Measurements from ENCODE around the gene PIK3C3.
A peak's percentile ranks its signal among the peaks of the same experiment; 100 is the strongest.
"Not testable (repeated sequence)": the region's sequence is repeated elsewhere in the genome, so short reads cannot be mapped to it uniquely, and the experiment has no call there.

PIK3C3 gene

GRCh38 chr18:41965634-41966255, 10.7 kb downstream of the PIK3C3 start:
- DNase-seq = peak in 6 of 56 donors; percentile 7 to 28 (median 12)

DNA sequence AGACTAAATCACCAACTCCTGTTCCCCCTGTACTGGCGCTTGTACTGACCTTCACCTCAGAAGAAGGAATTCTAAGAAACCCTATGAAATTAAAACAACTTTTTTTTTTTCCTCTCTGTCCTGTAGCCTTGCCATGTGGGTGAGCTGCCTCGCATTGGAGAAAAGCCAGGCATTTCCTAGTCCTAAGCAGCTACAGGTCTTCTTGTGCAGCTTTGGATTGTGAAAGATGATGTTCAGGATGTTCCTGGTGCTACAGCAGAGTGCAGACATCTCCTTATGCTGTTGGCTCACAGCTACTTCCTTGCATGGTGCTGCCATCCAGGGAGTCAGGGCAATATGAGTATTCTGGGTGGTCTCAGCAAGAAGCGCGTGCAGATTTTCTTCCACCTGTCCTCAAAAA, 11.9 kb downstream of the PIK3C3 start:
- DNase-seq = peak in 3 of 56 donors; percentile 1 to 7 (median 2)

DNA sequence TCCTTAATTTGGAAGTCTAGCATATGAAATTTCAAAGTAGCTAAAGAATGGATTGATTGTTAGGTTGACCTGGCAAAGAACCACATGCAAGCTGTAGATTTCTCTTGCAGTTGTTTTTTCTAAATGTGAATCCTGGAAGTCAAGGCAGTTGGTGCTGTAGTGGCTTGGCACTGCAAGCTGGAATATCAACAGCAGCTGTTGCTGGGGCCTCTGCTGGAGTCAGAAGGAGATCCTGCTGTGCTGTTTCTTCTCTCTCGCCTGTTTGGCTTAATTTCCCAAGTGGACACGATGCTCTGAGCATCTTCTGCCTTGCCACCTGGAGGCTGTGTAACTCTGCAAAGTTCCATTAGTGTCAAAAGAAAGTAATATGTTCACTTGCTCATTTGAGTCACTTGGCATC, 12.6 kb downstream of the PIK3C3 start:
- peak in 16 of 56 donors; percentile 1 to 30 (median 10) for DNase-seq

GRCh38 chr18:41969881-41970280, 14.8 kb downstream of the PIK3C3 start:
- no peak for DNase-seq

DNA sequence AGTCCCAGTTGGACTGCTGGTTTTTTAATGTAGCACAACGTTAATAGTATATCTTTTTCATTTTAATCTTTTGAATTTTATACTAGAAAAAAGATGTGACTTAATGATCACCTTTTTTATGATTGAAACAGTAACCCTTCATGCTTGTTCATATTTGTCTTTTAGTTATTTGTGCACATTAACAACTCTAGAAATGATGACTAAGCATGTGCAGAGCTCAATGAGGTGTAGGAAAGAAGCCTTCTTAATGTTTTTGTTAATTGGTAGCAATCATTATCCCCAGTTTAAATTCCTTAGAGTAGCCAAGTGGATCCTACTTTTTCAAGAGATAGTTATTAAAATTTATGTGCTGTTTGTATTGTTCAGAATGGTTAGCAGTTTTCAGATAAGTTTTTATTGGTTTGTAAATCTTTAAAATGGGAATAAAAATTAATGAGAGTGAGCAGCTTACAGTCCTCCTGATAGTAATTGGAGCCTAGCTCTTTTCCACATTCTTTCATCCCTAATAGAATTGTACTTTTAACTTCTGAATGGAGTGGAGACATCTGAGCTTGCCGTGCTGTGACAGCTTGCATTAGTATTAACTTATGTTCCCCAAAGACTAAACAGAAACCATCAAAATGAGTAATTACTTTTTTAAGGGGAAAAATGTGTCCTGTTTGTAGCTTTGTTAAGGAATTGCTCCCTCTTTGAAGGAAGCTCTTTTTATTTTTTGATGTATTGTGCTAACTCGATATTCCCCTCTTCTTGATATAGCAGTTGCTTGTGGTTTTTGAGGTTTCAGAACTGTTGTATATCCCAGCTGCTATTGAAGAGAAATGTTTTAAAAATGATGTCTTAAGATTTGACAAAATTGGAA, 17.3 kb downstream of the PIK3C3 start:
- no peak for DNase-seq

DNA sequence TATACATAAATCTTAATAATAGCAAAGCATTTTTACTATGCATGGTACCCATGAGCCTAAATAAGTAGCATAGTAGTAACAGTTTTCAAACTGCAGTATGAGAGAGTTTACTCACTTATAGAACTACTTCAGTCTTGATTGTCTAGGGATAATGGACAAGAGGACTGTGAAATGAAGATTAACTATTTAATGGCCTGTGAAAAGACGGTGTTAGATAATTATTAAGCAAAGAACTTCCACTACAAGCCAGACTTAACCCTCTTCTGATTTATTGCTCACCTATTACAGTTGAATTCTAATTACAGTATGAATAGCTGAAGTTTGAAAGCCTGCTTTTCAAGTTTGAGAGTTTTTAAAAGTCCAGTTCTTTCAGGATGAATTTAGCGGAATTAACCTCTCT, 18.9 kb downstream of the PIK3C3 start:
- no peak for DNase-seq

DNA sequence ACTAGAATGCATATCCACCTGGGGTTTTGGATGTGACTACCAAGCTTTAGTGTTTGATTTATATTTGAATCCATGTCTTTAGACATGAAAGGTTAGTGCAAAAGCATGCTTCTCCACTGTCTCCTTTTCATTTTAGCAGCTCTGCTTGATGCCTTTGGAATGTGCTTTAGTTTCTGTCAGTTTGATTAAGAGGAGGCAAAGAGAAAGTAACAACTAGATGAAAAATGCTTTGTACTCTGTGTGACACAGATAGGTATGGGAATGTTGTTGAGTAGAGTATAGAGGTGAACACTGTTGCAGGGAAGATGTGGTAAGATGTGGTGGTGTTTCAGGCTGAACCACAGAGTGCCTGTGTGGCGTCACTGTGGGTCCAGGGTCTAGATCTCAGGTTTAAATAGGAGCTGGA, 19.8 kb downstream of the PIK3C3 start:
- DNase-seq = no peak

- no peak for DNase-seq
These were observed 20.2 kb downstream of the PIK3C3 start for GRCh38 chr18:41975284-41975683.

GRCh38 chr18:41977233-41977632, 22.2 kb downstream of the PIK3C3 start:
- no peak for DNase-seq

DNA sequence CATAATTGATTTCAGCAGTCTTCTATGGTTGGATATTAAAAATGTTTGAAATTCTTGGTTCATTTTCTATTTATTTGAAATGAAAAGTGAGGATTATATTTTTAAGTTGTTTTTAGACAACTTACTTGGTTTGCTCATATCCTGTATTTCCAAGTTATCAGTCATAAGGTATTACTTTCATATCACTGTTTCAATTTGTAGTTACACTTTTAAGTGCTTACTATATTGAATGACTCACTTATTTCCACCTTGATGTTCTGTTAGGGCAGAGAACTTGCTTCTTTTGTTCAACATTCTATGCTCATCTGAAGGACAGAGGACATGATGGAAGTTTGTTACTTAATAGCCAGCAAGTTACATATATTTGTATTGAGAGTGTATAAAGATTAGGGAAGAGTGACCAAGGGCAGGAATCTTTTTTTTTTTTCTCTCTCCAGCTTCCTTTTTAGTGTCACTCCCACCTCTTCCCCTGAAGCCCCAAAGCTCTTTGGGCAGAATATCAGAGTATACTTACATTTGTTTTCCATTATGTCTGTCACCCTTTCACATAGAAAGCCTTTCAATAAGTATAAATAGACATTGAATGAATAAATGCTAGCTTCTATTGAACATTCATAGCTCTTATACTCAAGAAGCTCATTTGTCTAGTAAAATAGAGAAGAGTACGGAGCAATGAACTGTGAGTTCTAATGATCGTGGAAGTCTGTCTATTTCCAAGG, 28.1 kb downstream of the PIK3C3 start:
- no peak for DNase-seq

- no peak for DNase-seq
These were observed 30.9 kb downstream of the PIK3C3 start for GRCh38 chr18:41985914-41986313.

GRCh38 chr18:41989508-41989907, 34.5 kb downstream of the PIK3C3 start:
- DNase-seq = no peak

GRCh38 chr18:41992066-41992465, 37.0 kb downstream of the PIK3C3 start:
- no peak for DNase-seq

- no peak for DNase-seq
These were observed 37.7 kb downstream of the PIK3C3 start for GRCh38 chr18:41992703-41993102.

DNA sequence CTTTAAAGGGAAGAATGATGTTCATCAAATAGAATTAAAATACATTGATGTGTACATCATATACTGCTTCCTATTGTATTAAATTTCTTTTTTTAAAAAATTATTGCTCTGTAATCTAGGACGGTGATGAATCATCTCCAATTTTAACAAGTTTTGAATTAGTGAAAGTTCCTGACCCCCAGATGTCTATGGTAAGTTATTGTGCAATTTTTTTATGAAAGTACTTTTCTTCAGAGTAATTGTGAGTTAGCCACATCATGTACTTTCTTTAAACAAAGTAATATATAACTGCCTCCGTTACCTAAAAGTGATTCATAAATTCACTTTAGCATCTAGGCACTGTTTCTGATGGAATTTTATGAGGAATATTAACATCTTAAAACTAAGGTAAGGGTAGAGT, 38.1 kb downstream of the PIK3C3 start:
- DNase-seq = no peak

GRCh38 chr18:41996020-41996419, 41.0 kb downstream of the PIK3C3 start:
- DNase-seq = no peak

DNA sequence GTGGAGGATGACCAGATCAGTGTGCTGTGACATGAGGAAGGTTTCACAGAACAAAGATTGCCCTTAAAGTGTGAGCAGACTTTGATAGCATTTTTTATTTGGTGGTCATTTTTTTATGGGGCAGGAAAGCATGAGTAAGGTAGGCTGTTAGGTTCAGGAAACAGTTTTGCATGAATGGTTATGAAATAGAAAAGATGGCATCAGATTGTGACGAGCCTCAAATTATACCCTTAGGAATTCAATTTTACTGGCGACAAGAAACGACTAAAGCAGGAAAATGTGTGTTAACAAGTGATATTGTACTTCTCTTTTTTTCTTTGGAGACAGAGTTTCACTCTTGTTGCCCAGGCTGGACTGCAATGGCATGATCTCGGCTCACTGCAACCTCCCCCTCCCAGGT, 44.7 kb downstream of the PIK3C3 start:
- no peak for DNase-seq

GRCh38 chr18:42001801-42002200, 46.8 kb downstream of the PIK3C3 start:
- no peak for DNase-seq

- no peak for DNase-seq
These were observed 49.6 kb downstream of the PIK3C3 start for GRCh38 chr18:42004653-42005052.

DNA sequence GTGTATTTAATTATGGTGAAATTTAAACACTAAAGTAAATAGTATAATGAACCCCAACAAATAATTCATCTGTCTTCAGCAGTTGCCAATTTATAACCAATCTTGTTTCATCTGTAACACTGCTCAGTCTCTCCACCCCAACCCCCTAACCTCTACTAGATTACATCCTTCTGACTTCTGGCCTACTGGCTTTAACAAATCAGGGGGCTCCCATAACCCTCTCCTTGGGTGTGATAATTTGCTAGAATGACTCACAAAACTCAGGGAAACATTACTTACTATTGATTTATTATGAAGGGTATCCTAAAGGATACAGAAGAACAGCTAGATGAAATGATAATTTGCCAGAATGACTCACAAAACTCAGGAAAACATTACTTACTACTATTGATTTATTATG, 50.7 kb downstream of the PIK3C3 start:
- no peak for DNase-seq

- DNase-seq = not testable (repeated sequence)
These were observed 54.4 kb downstream of the PIK3C3 start for GRCh38 chr18:42009457-42009856.

- no peak for DNase-seq
These were observed 56.0 kb downstream of the PIK3C3 start for GRCh38 chr18:42011053-42011452.
